Measurements from ENCODE around the gene C1QL1. TPM values are rescaled to one million over a fixed set of nuclear protein-coding genes. Genes with fewer than 3 reads are reported as not detected.

C1QL1 gene
- total RNA-seq, 1 donor from 2014 or later: not detected

DNA sequence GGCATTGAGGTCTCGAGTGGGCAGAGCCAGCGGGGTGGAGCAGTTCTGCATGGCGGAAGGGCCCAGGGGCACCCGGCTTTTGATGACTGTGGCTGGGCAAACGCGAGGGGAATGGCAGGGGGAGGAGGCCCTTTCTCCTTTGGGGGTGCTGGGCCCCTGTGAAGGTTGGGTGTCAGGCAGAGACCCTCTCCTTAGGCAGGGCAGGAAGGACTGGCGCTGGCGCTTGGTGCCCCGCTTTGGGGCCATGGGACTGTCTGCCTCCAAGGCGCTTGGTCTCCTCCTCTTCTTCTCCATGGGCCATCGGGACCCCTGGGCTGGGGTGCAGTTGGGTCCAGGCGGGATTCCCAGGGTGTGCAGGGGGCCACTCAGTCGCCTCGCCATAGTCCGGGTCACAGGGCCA lies 40.0 kb downstream of the C1QL1 start:
- TF ChIP-seq, protein P1, sequence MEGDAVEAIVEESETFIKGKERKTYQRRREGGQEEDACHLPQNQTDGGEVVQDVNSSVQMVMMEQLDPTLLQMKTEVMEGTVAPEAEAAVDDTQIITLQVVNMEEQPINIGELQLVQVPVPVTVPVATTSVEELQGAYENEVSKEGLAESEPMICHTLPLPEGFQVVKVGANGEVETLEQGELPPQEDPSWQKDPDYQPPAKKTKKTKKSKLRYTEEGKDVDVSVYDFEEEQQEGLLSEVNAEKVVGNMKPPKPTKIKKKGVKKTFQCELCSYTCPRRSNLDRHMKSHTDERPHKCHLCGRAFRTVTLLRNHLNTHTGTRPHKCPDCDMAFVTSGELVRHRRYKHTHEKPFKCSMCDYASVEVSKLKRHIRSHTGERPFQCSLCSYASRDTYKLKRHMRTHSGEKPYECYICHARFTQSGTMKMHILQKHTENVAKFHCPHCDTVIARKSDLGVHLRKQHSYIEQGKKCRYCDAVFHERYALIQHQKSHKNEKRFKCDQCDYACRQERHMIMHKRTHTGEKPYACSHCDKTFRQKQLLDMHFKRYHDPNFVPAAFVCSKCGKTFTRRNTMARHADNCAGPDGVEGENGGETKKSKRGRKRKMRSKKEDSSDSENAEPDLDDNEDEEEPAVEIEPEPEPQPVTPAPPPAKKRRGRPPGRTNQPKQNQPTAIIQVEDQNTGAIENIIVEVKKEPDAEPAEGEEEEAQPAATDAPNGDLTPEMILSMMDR (IDR thresholded peaks at IDR 0.05): no peak
- TF ChIP-seq EZH2 (IDR thresholded peaks at IDR 0.05) (no peak), EZH2phosphoT487 (IDR thresholded peaks at IDR 0.05) (no peak)
- H3K9me3 ChIP-seq (ENCODE audit: low read depth): no peaks in the 10 kb centered on the region
- H3K27me3 ChIP-seq: no peaks in the 10 kb centered on the region
- no peak overlapping the region for H3K27ac ChIP-seq
- H3K36me3 ChIP-seq: no peaks in the 10 kb centered on the region
- H3K4me2 ChIP-seq: no peak overlapping the region
- DNase-seq (ENCODE audit: low spot score): no peak
- no peak overlapping the region for H3K9ac ChIP-seq
- Mint-ChIP-seq H3K4me3 (no peak overlapping the region), H3K4me1 (peaks cover 5% of the 10 kb centered on the region), H3K36me3 (peaks cover 27% of the 10 kb centered on the region), H3K9me3 (no peaks in the 10 kb centered on the region), H3K27me3 (ENCODE audit: insufficient read depth, low read depth) (peaks cover 2% of the 10 kb centered on the region), H3K27ac (no peak overlapping the region)
- H2AFZ ChIP-seq (replicated peaks): no peak overlapping the region
- H4K20me1 ChIP-seq (ENCODE audit: low read depth): peaks cover 4% of the 10 kb centered on the region
- no peak overlapping the region for H3K4me3 ChIP-seq
- H3K79me2 ChIP-seq (ENCODE audit: low read depth): no peaks in the 10 kb centered on the region
- H3F3A ChIP-seq (ENCODE audit: low read depth): peaks cover 21% of the 10 kb centered on the region
- peaks cover 6% of the 10 kb centered on the region for H3K4me1 ChIP-seq

DNA sequence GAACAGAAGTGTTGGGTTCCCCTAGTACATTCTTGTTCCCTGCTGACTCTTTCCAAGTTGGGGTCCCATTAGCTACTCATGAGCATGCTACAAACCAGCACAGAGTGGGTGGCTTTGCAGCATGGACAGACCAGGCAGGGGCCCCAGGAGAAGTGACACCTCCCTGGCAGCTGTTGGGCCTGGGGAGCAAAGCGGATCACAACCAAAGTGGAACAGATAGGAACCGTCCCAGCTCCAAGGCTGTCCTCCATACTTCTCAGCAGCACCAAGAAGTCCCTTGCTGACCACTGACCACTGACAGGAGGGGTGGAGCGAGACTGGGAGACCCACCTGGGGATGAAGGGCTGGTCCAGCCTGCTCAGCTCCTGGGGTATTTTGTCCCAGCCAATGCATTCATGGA lies 40.4 kb downstream of the C1QL1 start:
- peaks cover 8% of the 10 kb centered on the region for H3K4me1 ChIP-seq
- H3K4me3 Mint-ChIP-seq: no peak overlapping the region
- no peaks in the 10 kb centered on the region for H3K27me3 ChIP-seq
- no peak overlapping the region for H3K4me3 ChIP-seq
- H3K27ac ChIP-seq: no peak overlapping the region
- H3K27me3 Mint-ChIP-seq (ENCODE audit: insufficient read depth, low read depth): peaks cover 5% of the 10 kb centered on the region
- H3K36me3 ChIP-seq: no peaks in the 10 kb centered on the region
- peaks cover 21% of the 10 kb centered on the region for H3F3A ChIP-seq (ENCODE audit: low read depth)
- no peak overlapping the region for H3K9ac ChIP-seq
- H3K4me1 Mint-ChIP-seq: peaks cover 8% of the 10 kb centered on the region
- no peak overlapping the region for H3K4me2 ChIP-seq
- no peak for DNase-seq (ENCODE audit: low spot score)
- no peaks in the 10 kb centered on the region for H3K79me2 ChIP-seq (ENCODE audit: low read depth)
- H3K9me3 Mint-ChIP-seq: no peaks in the 10 kb centered on the region
- H2AFZ ChIP-seq (replicated peaks): no peak overlapping the region
- TF ChIP-seq, protein P1 (IDR thresholded peaks at IDR 0.05): no peak
- TF ChIP-seq EZH2phosphoT487 (IDR thresholded peaks at IDR 0.05) (no peak), EZH2 (IDR thresholded peaks at IDR 0.05) (no peak)
- H3K9me3 ChIP-seq (ENCODE audit: low read depth): no peaks in the 10 kb centered on the region
- H3K36me3 Mint-ChIP-seq: peaks cover 27% of the 10 kb centered on the region
- peaks cover 4% of the 10 kb centered on the region for H4K20me1 ChIP-seq (ENCODE audit: low read depth)
- H3K27ac Mint-ChIP-seq: no peak overlapping the region

DNA sequence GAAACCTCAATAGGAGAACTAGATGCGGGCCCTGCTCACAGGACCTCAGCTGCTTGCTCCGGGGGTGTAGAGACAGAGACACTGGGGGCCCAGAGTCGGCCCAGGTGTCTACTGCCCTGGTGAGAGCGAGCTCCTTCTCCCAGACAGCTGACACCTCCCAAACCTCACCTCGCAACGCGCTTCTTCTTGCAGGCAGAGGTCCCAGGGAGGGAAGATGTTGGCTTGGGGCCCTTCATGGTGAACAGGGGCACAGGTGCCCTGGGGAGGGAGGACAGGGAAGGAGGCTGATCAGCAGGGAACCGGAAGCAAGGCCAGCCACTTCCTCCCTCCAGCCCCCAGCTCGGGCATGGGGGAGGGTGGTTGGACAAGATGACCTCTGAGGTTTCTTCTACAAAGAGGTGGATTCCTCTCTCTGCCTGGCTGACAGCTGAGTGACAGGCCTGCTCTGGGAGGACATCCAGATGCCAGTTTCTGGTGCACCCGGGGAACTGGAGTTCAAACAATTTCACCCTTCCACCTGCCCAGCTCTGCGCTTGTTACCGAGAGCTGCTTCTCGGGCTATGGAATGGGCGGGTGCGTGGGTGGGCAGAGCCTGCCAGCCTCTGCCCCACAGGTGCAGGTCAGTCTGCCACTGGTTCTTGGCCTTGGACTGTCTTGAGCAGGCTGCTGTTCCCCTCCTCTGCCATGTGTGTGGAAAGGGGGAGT lies 41.1 kb downstream of the C1QL1 start:
- no peaks in the 10 kb centered on the region for H3K9me3 ChIP-seq (ENCODE audit: low read depth)
- no peak overlapping the region for H3K4me3 ChIP-seq
- H3K4me1 ChIP-seq: peaks cover 13% of the 10 kb centered on the region
- H3K27ac ChIP-seq: no peak overlapping the region
- H3K4me2 ChIP-seq: no peak overlapping the region
- Mint-ChIP-seq H3K4me3 (no peak overlapping the region), H3K36me3 (peaks cover 24% of the 10 kb centered on the region), H3K27me3 (ENCODE audit: insufficient read depth, low read depth) (peaks cover 8% of the 10 kb centered on the region), H3K9me3 (no peaks in the 10 kb centered on the region), H3K27ac (no peak overlapping the region), H3K4me1 (peaks cover 10% of the 10 kb centered on the region)
- no peaks in the 10 kb centered on the region for H3K27me3 ChIP-seq
- no peaks in the 10 kb centered on the region for H3K36me3 ChIP-seq
- TF ChIP-seq EZH2phosphoT487 (IDR thresholded peaks at IDR 0.05) (no peak), EZH2 (IDR thresholded peaks at IDR 0.05) (no peak)
- TF ChIP-seq, protein P1 (IDR thresholded peaks at IDR 0.05): no peak
- H4K20me1 ChIP-seq (ENCODE audit: low read depth): peaks cover 4% of the 10 kb centered on the region
- H2AFZ ChIP-seq (replicated peaks): no peak overlapping the region
- H3K9ac ChIP-seq: no peak overlapping the region
- peaks cover 21% of the 10 kb centered on the region for H3F3A ChIP-seq (ENCODE audit: low read depth)
- no peaks in the 10 kb centered on the region for H3K79me2 ChIP-seq (ENCODE audit: low read depth)
- no peak for DNase-seq (ENCODE audit: low spot score)

Data from neural progenitor cell (in vitro differentiated cells).